Activated CD4-positive, alpha-beta T cell treated with anti-CD3 and anti-CD28 coated beads, Interleukin-2, amount 50 U/mL, for 48 hours (primary cell): ENCODE results near the gene KCNH8.

Source experiments
- DNase-seq, 2 experiments: peaks; one replicate each; pipeline ENCODE4 v3.0.0-alpha.2; 2020

The KCNH8 gene

GRCh38 chr3:19522305-19522704 lies 374.0 kb downstream of the KCNH8 start:
- DNase-seq: no peak

DNA sequence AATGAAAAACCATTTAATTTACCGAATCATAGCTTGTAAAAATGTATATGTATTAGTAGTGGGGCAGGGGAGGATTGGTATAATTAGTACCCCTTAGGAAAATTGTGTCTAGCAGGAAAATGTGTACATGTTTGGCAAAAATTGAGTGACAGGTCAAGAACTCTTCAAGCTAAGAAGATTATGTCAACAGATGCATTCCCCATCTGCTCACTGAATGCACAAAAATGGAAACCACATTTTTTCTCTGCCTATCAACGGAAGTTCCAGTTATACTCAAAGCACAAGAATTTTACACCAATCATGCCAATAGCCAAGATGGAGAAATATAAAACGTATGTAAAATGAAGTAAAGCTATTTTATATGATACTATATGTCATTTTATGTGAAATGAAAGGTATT lies 377.8 kb downstream of the KCNH8 start:
- DNase-seq: no peak

GRCh38 chr3:19527746-19528145 lies 379.4 kb downstream of the KCNH8 start:
- DNase-seq: no peak

GRCh38 chr3:19531426-19531825 lies 383.1 kb downstream of the KCNH8 start:
- DNase-seq: no peak

- no peak for DNase-seq
These were observed 391.4 kb downstream of the KCNH8 start for GRCh38 chr3:19539518-19540392.

GRCh38 chr3:19540464-19540863 lies 392.2 kb downstream of the KCNH8 start:
- DNase-seq: no peak

- DNase-seq: no peak
These were observed 393.0 kb downstream of the KCNH8 start for GRCh38 chr3:19541284-19541683.

GRCh38 chr3:19543212-19543841 lies 395.0 kb downstream of the KCNH8 start:
- DNase-seq: no peak

- no peak for DNase-seq
These were observed 399.6 kb downstream of the KCNH8 start for GRCh38 chr3:19547665-19548464.

- DNase-seq: no peak
These were observed 411.6 kb downstream of the KCNH8 start for GRCh38 chr3:19559724-19560442.

- no peak for DNase-seq
These were observed 425.3 kb downstream of the KCNH8 start for GRCh38 chr3:19573644-19574043.

- DNase-seq: no peak
These were observed 426.0 kb downstream of the KCNH8 start for GRCh38 chr3:19574268-19574667.

- no peak for DNase-seq
These were observed 428.0 kb downstream of the KCNH8 start for GRCh38 chr3:19576343-19576742.
